C4-2B (cell line): Measurements from ENCODE around the gene TMX1.

Experiments
- H3K27ac ChIP-seq: fragments of 450-650 bp; 2 replicates; pipeline ENCODE4 v1.5.1; 2017
- CTCF ChIP-seq: fragments of 450-650 bp; conservative IDR thresholded peaks from 2 replicates; pipeline ENCODE4 v1.5.1; 2017; ENCODE audit warnings: mild to moderate bottlenecking
- ZFX ChIP-seq: fragments of 450-650 bp; IDR thresholded peaks from 2 replicates; pipeline ENCODE4 v1.6.1; 2017

TMX1 gene

GRCh38 chr14:51304941-51305340, 64.9 kb downstream of the TMX1 start:
- TF ChIP-seq ZFX (no peak), CTCF (no peak)
- H3K27ac ChIP-seq = no peak overlapping the region

- no peak overlapping the region for H3K27ac ChIP-seq
Observed at GRCh38 chr14:51305751-51306150, 65.7 kb downstream of the TMX1 start.

More at GRCh38 chr14:51305751-51306150, 65.7 kb downstream of the TMX1 start:
- no peak for TF ChIP-seq ZFX
